Fibroblast of villous mesenchyme (primary cell): ENCODE measurements around the gene CA9. TPM values are rescaled to one million over a fixed set of nuclear protein-coding genes. Genes with fewer than 3 reads are reported as not detected.

Experiments used
- DNase-seq: peaks from one replicate; pipeline ENCODE4 v3.0.0-alpha.2; 2010; ENCODE audit warnings: low read depth
- H3K4me3 ChIP-seq: 2 replicates; pipeline ENCODE4 v1.5.1; 2011; ENCODE audit warnings: low read depth, mild to moderate bottlenecking, low read length
- CTCF ChIP-seq: IDR thresholded peaks from 2 replicates; pipeline ENCODE4 v1.5.1; 2012; ENCODE audit warnings: low read depth, mild to moderate bottlenecking, low read length; ENCODE audit not compliant: insufficient read depth
- total RNA-seq: library from RNA; depleted of rRNA; stranded (reverse); fragments of >200 nt; gene quantifications from 2 replicates; pipeline ENCODE4 v1.2.3, GENCODE V29; 2012

The CA9 gene
- total RNA-seq, 1 donor = not detected

GRCh38 chr9:35649431-35650340 is 24.0 kb upstream of the CA9 start:
- TF ChIP-seq CTCF = no peak

GRCh38 chr9:35650341-35651158 is 23.2 kb upstream of the CA9 start, which contains the start of gene SIT1:
Gene SIT1, minus strand, starts transcription at chr9:35650931. Its CDS starts 78 bp downstream, at chr9:35650853.
- no peak for DNase-seq
- no peak for TF ChIP-seq CTCF
- H3K4me3 ChIP-seq = no peak within 1 kb of the TSS

More at GRCh38 chr9:35649431-35650340, 24.0 kb upstream of the CA9 start:
- DNase-seq = no peak
- no peak overlapping the region for H3K4me3 ChIP-seq

GRCh38 chr9:35651956-35652828 is 21.5 kb upstream of the CA9 start:
- no peak for TF ChIP-seq CTCF
- H3K4me3 ChIP-seq = no peak overlapping the region
- DNase-seq = peak; percentile 77

- H3K4me3 ChIP-seq = no peak overlapping the region
- no peak for TF ChIP-seq CTCF
- peak; percentile 42 for DNase-seq
Observed at GRCh38 chr9:35652829-35653209, 20.9 kb upstream of the CA9 start.

- no peak for TF ChIP-seq CTCF
Observed at GRCh38 chr9:35653611-35654010, 20.1 kb upstream of the CA9 start.

GRCh38 chr9:35656348-35656747 is 17.4 kb upstream of the CA9 start:
- no peak overlapping the region for H3K4me3 ChIP-seq
- TF ChIP-seq CTCF = no peak
- DNase-seq = no peak

More at GRCh38 chr9:35653611-35654010, 20.1 kb upstream of the CA9 start:
- H3K4me3 ChIP-seq = no peak overlapping the region
- no peak for DNase-seq
